ENCODE results near the gene ARHGAP21.

DNA sequence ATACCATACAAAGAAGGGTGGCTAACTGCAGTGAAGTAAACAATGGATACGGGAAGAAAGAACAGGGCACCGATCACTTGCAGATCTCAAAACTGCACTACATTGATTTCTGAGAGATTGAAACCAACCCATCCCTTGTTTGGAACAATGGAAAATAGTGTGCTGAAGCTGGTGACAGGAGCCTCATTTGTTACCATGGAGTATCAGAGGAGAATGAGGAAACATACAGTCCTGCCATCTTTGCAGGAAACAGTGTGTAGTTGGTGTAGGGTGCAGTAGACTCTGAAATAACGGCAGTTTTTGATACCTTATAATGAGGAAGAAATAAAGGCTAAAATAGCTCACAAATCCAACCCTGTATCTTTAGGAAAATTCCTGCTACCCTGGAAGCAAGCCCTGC, 118.5 kb downstream of the ARHGAP21 start:
- TF ChIP-seq, protein P1, sequence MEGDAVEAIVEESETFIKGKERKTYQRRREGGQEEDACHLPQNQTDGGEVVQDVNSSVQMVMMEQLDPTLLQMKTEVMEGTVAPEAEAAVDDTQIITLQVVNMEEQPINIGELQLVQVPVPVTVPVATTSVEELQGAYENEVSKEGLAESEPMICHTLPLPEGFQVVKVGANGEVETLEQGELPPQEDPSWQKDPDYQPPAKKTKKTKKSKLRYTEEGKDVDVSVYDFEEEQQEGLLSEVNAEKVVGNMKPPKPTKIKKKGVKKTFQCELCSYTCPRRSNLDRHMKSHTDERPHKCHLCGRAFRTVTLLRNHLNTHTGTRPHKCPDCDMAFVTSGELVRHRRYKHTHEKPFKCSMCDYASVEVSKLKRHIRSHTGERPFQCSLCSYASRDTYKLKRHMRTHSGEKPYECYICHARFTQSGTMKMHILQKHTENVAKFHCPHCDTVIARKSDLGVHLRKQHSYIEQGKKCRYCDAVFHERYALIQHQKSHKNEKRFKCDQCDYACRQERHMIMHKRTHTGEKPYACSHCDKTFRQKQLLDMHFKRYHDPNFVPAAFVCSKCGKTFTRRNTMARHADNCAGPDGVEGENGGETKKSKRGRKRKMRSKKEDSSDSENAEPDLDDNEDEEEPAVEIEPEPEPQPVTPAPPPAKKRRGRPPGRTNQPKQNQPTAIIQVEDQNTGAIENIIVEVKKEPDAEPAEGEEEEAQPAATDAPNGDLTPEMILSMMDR (optimal IDR thresholded peaks at IDR 0.05 in 1 of 3, IDR thresholded peaks at IDR 0.05 in 1 of 3, conservative IDR thresholded peaks at IDR 0.05 in 1 of 3; ENCODE audit: extremely low read depth in 1 of 3, insufficient read depth in 2 of 3, low read length in 3 of 3): no peak
- no peak for TF ChIP-seq EZH2 (IDR thresholded peaks at IDR 0.05; ENCODE audit: low read length)
